ENCODE data around the gene TRPM3.
"Not testable (repeated sequence)": the region's sequence is repeated elsewhere in the genome, so short reads cannot be mapped to it uniquely, and the experiment has no call there.

Gene TRPM3

DNA sequence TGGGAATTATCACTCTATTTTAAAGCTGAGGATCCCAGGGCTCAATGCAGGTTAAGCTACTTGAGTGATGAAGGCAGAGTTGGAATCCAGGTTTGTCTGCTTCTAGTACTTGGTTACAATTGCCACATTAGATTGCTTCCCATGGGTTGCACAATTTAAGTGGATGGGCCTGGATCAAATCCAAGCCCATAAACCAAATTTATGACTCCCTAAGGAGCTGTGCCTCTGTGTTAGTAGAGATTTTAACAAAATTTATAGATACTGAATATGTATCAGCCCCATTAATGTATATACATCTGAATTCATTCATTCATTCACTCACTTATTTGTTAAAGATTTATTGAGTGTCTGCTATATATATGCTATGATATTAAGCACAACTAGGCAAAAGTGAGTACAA lies 374.7 kb downstream of the TRPM3 start:
- TF ChIP-seq, protein P1, sequence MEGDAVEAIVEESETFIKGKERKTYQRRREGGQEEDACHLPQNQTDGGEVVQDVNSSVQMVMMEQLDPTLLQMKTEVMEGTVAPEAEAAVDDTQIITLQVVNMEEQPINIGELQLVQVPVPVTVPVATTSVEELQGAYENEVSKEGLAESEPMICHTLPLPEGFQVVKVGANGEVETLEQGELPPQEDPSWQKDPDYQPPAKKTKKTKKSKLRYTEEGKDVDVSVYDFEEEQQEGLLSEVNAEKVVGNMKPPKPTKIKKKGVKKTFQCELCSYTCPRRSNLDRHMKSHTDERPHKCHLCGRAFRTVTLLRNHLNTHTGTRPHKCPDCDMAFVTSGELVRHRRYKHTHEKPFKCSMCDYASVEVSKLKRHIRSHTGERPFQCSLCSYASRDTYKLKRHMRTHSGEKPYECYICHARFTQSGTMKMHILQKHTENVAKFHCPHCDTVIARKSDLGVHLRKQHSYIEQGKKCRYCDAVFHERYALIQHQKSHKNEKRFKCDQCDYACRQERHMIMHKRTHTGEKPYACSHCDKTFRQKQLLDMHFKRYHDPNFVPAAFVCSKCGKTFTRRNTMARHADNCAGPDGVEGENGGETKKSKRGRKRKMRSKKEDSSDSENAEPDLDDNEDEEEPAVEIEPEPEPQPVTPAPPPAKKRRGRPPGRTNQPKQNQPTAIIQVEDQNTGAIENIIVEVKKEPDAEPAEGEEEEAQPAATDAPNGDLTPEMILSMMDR (IDR thresholded peaks at IDR 0.05; ENCODE audit: insufficient read depth, low read depth, low read length, missing control alignments) = no peak
- H3K4me3 ChIP-seq (ENCODE audit: low read depth, low read length) = no peak overlapping the region
- DNase-seq (ENCODE audit: low read depth) = no peak

- TF ChIP-seq, protein P1 (IDR thresholded peaks at IDR 0.05; ENCODE audit: insufficient read depth, low read depth, low read length, missing control alignments) = no peak
- DNase-seq (ENCODE audit: low read depth) = no peak
- H3K4me3 ChIP-seq (ENCODE audit: low read depth, low read length) = no peak overlapping the region
These were observed 375.1 kb downstream of the TRPM3 start for GRCh38 chr9:70746316-70746715.

- not testable (repeated sequence) for DNase-seq (ENCODE audit: low read depth); H3K4me3 ChIP-seq (ENCODE audit: low read depth, low read length)
These were observed 396.6 kb downstream of the TRPM3 start for GRCh38 chr9:70724794-70725193.

- H3K4me3 ChIP-seq (ENCODE audit: low read depth, low read length); DNase-seq (ENCODE audit: low read depth): not testable (repeated sequence)
These were observed 397.4 kb downstream of the TRPM3 start for GRCh38 chr9:70724025-70724424.

GRCh38 chr9:70706797-70707196 lies 414.6 kb downstream of the TRPM3 start:
- DNase-seq (ENCODE audit: low read depth); H3K4me3 ChIP-seq (ENCODE audit: low read depth, low read length): not testable (repeated sequence)

DNA sequence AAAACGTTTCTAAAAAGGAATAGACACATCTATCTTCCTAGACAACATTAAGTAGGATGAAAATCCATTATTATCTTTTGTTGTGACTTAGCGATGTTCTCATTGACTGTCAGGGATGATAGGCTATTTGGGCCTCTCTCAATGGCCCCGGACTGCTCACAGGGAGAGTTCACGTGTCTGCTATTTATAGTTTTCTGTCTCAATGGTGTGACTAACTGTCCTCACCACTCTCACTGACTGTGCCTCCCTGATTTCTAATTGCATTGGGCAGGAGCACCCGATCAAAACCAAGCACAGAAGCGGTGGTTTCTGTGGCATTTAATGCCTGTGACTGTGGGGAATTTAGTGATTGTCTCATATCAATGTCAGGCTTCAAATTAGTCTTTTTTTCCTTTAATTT lies 420.3 kb downstream of the TRPM3 start:
- TF ChIP-seq, protein P1 (IDR thresholded peaks at IDR 0.05; ENCODE audit: insufficient read depth, low read depth, low read length, missing control alignments) = no peak
- H3K4me3 ChIP-seq (ENCODE audit: low read depth, low read length) = no peak overlapping the region
- no peak for DNase-seq (ENCODE audit: low read depth)

DNA sequence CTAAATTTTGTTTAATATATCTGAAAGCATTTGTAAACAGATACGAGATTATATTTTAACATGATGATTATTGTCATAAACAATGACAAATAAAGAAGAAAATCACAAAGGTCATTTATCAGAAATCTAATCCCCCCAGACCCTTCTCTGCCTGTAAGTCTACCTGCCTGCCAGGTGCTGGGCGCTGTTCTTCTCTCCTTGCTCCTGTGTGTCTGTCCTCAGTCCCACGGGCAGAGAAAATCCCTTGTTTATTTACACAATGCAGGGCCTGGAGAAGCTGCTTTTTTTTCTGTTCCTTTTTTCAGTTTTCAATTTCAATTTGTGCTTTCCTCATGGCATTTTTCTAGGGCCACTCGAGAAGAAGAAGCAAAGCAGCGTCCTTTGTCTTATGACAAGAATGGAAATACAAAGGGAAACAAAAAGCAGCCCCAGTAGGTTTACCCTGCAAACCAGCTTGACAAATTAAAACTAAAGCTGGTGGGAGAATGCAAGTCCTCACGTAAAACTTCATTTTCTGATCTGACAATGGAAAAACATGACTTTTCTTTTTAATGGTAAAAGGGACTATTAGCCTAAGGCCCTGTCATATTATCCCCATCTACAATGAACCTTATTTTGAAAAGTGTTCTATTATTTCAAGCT lies 424.6 kb downstream of the TRPM3 start:
- no peak for DNase-seq (ENCODE audit: low read depth)
- TF ChIP-seq, protein P1 (IDR thresholded peaks at IDR 0.05; ENCODE audit: insufficient read depth, low read depth, low read length, missing control alignments) = no peak
- H3K4me3 ChIP-seq (ENCODE audit: low read depth, low read length) = no peak overlapping the region

- no peak for DNase-seq (ENCODE audit: low read depth)
- no peak overlapping the region for H3K4me3 ChIP-seq (ENCODE audit: low read depth, low read length)
- TF ChIP-seq, protein P1 (IDR thresholded peaks at IDR 0.05; ENCODE audit: insufficient read depth, low read depth, low read length, missing control alignments) = no peak
These were observed 426.7 kb downstream of the TRPM3 start for GRCh38 chr9:70694758-70695157.

DNA sequence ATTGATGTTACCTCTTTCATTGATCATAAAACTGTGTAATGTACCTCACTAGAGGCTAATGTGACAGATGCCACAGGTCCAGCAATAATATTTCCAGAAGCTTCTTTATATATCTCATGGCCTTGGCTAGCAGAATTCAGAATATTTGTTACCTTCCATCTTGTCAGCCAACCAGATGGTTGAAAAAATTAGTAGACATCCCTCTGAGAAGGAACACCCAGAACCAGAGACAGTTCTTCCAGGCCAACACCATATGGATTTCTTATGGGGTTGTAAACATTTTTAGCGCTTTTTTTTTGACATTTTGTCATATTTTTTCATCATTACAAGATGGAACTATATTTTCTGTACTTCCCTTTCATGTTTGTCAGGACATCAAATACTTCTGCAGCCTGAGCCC lies 428.2 kb downstream of the TRPM3 start:
- TF ChIP-seq, protein P1 (IDR thresholded peaks at IDR 0.05; ENCODE audit: insufficient read depth, low read depth, low read length, missing control alignments) = no peak
- no peak overlapping the region for H3K4me3 ChIP-seq (ENCODE audit: low read depth, low read length)
- DNase-seq (ENCODE audit: low read depth) = no peak
